GM18858 (cell line): Measurements from ENCODE around the gene TLE3.
"Not testable (repeated sequence)": the region's sequence is repeated elsewhere in the genome, so short reads cannot be mapped to it uniquely, and the experiment has no call there.

Experiments
- ATAC-seq: cut with Tn5 transposase; IDR thresholded peaks from one replicate; pipeline ENCODE4 v1.9.1; 2021; ENCODE audit not compliant: unreplicated experiment

The TLE3 gene

GRCh38 chr15:70097321-70098152 lies at the start of gene TLE3:
Gene TLE3, minus strand, starts transcription at chr15:70097917. Its CDS starts 1,119 bp downstream, at chr15:70096798.
- peak; percentile 50 for ATAC-seq

GRCh38 chr15:70147178-70147760 lies 49.6 kb upstream of the TLE3 start:
- no peak for ATAC-seq

GRCh38 chr15:70146771-70147170 lies 49.1 kb upstream of the TLE3 start:
- no peak for ATAC-seq

- ATAC-seq, result no peak
Observed at GRCh38 chr15:70146162-70146561, 48.4 kb upstream of the TLE3 start.

GRCh38 chr15:70145261-70145660 lies 47.5 kb upstream of the TLE3 start:
- no peak for ATAC-seq

- no peak for ATAC-seq
Observed at GRCh38 chr15:70142322-70143191, 44.8 kb upstream of the TLE3 start.

GRCh38 chr15:70142072-70142321 lies 44.3 kb upstream of the TLE3 start:
- no peak for ATAC-seq

- no peak for ATAC-seq
Observed at GRCh38 chr15:70141376-70142071, 43.8 kb upstream of the TLE3 start.

GRCh38 chr15:70140543-70141375 lies 43.0 kb upstream of the TLE3 start:
- no peak for ATAC-seq

- ATAC-seq, result no peak
Observed at GRCh38 chr15:70140025-70140542, 42.4 kb upstream of the TLE3 start.

GRCh38 chr15:70137967-70138366 lies 40.2 kb upstream of the TLE3 start:
- ATAC-seq, result no peak

- ATAC-seq, result not testable (repeated sequence)
Observed at GRCh38 chr15:70137021-70137420, 39.3 kb upstream of the TLE3 start.

GRCh38 chr15:70133781-70134421 lies 36.2 kb upstream of the TLE3 start:
- no peak for ATAC-seq

- no peak for ATAC-seq
Observed at GRCh38 chr15:70133296-70133695, 35.6 kb upstream of the TLE3 start.

- ATAC-seq, result no peak
Observed at GRCh38 chr15:70132571-70132970, 34.9 kb upstream of the TLE3 start.

- ATAC-seq, result no peak
Observed at GRCh38 chr15:70132139-70132538, 34.4 kb upstream of the TLE3 start.

GRCh38 chr15:70128414-70129140 lies 30.9 kb upstream of the TLE3 start:
- ATAC-seq, result no peak

GRCh38 chr15:70127770-70128413 lies 30.2 kb upstream of the TLE3 start:
- no peak for ATAC-seq
